ENCODE data around the gene KRT79. TPM values are rescaled to one million over a fixed set of nuclear protein-coding genes. Genes with fewer than 3 reads are reported as not detected.

KRT79 gene
- total and polyA plus RNA-seq, 2 experiments from 2014 or later: 0.07 TPM; not detected in 1

DNA sequence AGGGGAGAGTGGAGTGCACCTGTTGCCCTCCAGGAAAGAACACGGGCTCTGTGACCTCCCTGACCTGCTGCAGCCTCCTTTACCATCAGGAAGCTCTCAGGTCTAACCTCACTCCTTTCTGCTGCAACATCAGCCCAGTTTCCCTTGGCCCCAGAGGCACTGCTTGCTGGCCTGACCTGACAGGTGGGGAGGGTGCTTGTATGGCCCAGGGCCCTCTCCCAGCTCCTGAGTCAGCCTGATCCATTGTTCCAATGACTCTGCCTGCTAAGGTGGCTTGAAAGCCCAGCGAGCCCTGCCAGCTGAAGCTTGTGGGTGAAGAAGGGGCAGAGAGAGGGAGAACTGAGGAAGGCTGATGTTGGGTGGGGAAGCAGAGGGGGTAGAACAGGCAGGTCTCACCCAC, 27.9 kb upstream of the KRT79 start:
- 83% methylated on average over 2 of the region's 2 CpGs for WGBS (ENCODE audit: low lambda C conversion rate, missing lambda C conversion rate)
- H3K4me3 ChIP-seq: no peak overlapping the region

DNA sequence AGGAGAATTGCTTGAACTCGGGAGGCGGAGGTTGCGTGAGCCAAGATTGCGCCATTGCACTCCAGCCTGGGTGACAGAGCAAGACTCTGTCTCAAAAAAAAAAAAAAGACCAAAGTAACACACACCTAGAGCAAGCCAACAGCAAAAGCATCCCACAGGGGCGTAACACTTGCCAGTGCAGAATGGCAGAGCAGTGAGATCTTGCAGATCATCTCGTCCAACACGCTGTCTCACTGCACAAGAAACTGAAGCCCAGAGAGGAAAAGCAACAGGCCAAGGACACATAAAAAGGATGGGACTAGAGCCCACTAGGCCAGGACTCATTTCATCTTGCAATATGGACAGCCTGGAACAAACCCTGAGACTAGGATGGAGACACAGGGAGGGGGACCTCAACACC, 27.4 kb upstream of the KRT79 start:
- TF ChIP-seq EZH2 (IDR thresholded peaks at IDR 0.05; ENCODE audit: borderline replicate concordance): no peak
- TF ChIP-seq CTCF (IDR thresholded peaks at IDR 0.05; ENCODE audit: poor library complexity): no peak
- no peak for TF ChIP-seq EZH2phosphoT487 (IDR thresholded peaks at IDR 0.05; ENCODE audit: low read depth, severe bottlenecking, unreplicated experiment)
- Histone ChIP-seq H3K36me3 (replicated peaks; ENCODE audit: insufficient read depth, low read depth) (no peaks in the 10 kb centered on the region), H3K4me3 (no peak overlapping the region), H3K4me2 (no peak overlapping the region), H3K4me1 (ENCODE audit: insufficient read depth) (peaks cover 5% of the 10 kb centered on the region), H3K27ac (no peak overlapping the region), H3K9me2 (replicated peaks; ENCODE audit: insufficient read depth) (no peaks in the 10 kb centered on the region), H3K27me3 (no peaks in the 10 kb centered on the region), H3K9me3 (ENCODE audit: low read depth) (no peaks in the 10 kb centered on the region), H4K20me1 (ENCODE audit: insufficient read depth, poor library complexity, severe bottlenecking) (no peaks in the 10 kb centered on the region), H2AFZ (no peak overlapping the region), H3K79me2 (no peaks in the 10 kb centered on the region)
- 98% methylated on average over 7 of the region's 7 CpGs for whole genome bisulfite sequencing (ENCODE audit: low lambda C conversion rate, missing lambda C conversion rate)
- no peak for DNase-seq (ENCODE audit: low spot score)

More for the DNA sequence above, 27.9 kb upstream of the KRT79 start:
- H3K79me2 ChIP-seq: no peaks in the 10 kb centered on the region
- peaks cover 5% of the 10 kb centered on the region for H3K4me1 ChIP-seq (ENCODE audit: insufficient read depth)
- H4K20me1 ChIP-seq (ENCODE audit: insufficient read depth, poor library complexity, severe bottlenecking): no peaks in the 10 kb centered on the region
- H3K9me2 ChIP-seq (replicated peaks; ENCODE audit: insufficient read depth): no peaks in the 10 kb centered on the region
- no peak overlapping the region for H2AFZ ChIP-seq
- H3K36me3 ChIP-seq (replicated peaks; ENCODE audit: insufficient read depth, low read depth): no peaks in the 10 kb centered on the region
- H3K27me3 ChIP-seq: no peaks in the 10 kb centered on the region
- no peaks in the 10 kb centered on the region for H3K9me3 ChIP-seq (ENCODE audit: low read depth)
- H3K27ac ChIP-seq: no peak overlapping the region
- no peak for DNase-seq (ENCODE audit: low spot score)
- no peak overlapping the region for H3K4me2 ChIP-seq
- no peak for TF ChIP-seq CTCF (IDR thresholded peaks at IDR 0.05; ENCODE audit: poor library complexity)
- no peak for TF ChIP-seq EZH2 (IDR thresholded peaks at IDR 0.05; ENCODE audit: borderline replicate concordance)
- TF ChIP-seq EZH2phosphoT487 (IDR thresholded peaks at IDR 0.05; ENCODE audit: low read depth, severe bottlenecking, unreplicated experiment): no peak

- no peak overlapping the region for H3K4me2 ChIP-seq
- no peak overlapping the region for H2AFZ ChIP-seq
Observed at GRCh38 chr12:52860102-52860823, 26.2 kb upstream of the KRT79 start.

More at GRCh38 chr12:52860102-52860823, 26.2 kb upstream of the KRT79 start:
- Histone ChIP-seq H3K27me3 (no peaks in the 10 kb centered on the region), H3K27ac (no peak overlapping the region), H3K9me3 (ENCODE audit: low read depth) (no peaks in the 10 kb centered on the region), H3K79me2 (no peaks in the 10 kb centered on the region), H3K36me3 (replicated peaks; ENCODE audit: insufficient read depth, low read depth) (no peaks in the 10 kb centered on the region), H3K4me3 (no peak overlapping the region), H4K20me1 (ENCODE audit: insufficient read depth, poor library complexity, severe bottlenecking) (no peaks in the 10 kb centered on the region), H3K4me1 (ENCODE audit: insufficient read depth) (peaks cover 5% of the 10 kb centered on the region), H3K9me2 (replicated peaks; ENCODE audit: insufficient read depth) (no peaks in the 10 kb centered on the region)
- no peak for DNase-seq (ENCODE audit: low spot score)
- TF ChIP-seq EZH2 (IDR thresholded peaks at IDR 0.05; ENCODE audit: borderline replicate concordance) (no peak), EZH2phosphoT487 (IDR thresholded peaks at IDR 0.05; ENCODE audit: low read depth, severe bottlenecking, unreplicated experiment) (no peak), CTCF (IDR thresholded peaks at IDR 0.05; ENCODE audit: poor library complexity) (no peak)
- 72% methylated on average over 6 of the region's 6 CpGs for WGBS (ENCODE audit: low lambda C conversion rate, missing lambda C conversion rate)
